ENCODE measurements around the gene DMC1. TPM values are rescaled to one million over a fixed set of nuclear protein-coding genes. Genes with fewer than 3 reads are reported as not detected.
"Not testable (repeated sequence)": the region's sequence is repeated elsewhere in the genome, so short reads cannot be mapped to it uniquely, and the experiment has no call there.

Gene DMC1
- total RNA-seq, 2 donors from 2014 or later = 4.2 to 6.8 TPM

GRCh38 chr22:38599466-38599865 is 29.5 kb upstream of the DMC1 start:
- no peak overlapping the region for H3K4me3 Mint-ChIP-seq
- 93 to 97% methylated on average over 8 to 10 of the region's 10 CpGs for WGBS, 2 experiments (ENCODE audit: insufficient coverage in 1 of 2, insufficient read length in 1 of 2)

GRCh38 chr22:38582923-38583322 is 12.9 kb upstream of the DMC1 start:
- not testable (repeated sequence) for H3K36me3 ChIP-seq (ENCODE audit: control insufficient read depth, insufficient read depth, low read length); H3K9me3 ChIP-seq (ENCODE audit: control insufficient read depth, low read length); H3K4me3 ChIP-seq (ENCODE audit: low read length); H3K27me3 Mint-ChIP-seq (ENCODE audit: insufficient read depth); DNase-seq; H3K27me3 ChIP-seq (ENCODE audit: control insufficient read depth, insufficient read depth, low read length, poor library complexity, severe bottlenecking); H3K4me1 ChIP-seq (ENCODE audit: control insufficient read depth, insufficient read depth, low read length); H3K4me3 Mint-ChIP-seq; H3K27ac ChIP-seq (ENCODE audit: low read depth, low read length); H3K9ac ChIP-seq (ENCODE audit: extremely low read depth, low read length, poor library complexity, severe bottlenecking); H3K9me3 Mint-ChIP-seq; H3K27ac Mint-ChIP-seq; H3K4me1 Mint-ChIP-seq
- peaks cover 16% of the 10 kb centered on the region for H3K36me3 Mint-ChIP-seq (ENCODE audit: low read depth)
- WGBS, 2 experiments (ENCODE audit: insufficient coverage in 1 of 2, insufficient read length in 1 of 2) = 67 to 70% methylated on average over 2 to 3 of the region's 3 CpGs

More at GRCh38 chr22:38599466-38599865, 29.5 kb upstream of the DMC1 start:
- H3K9ac ChIP-seq (ENCODE audit: extremely low read depth, low read length, poor library complexity, severe bottlenecking) = no peak overlapping the region
- Mint-ChIP-seq H3K36me3 (ENCODE audit: low read depth) (peaks cover 18% of the 10 kb centered on the region), H3K9me3 (no peaks in the 10 kb centered on the region), H3K27ac (no peak overlapping the region), H3K4me1 (peaks cover 11% of the 10 kb centered on the region), H3K27me3 (ENCODE audit: insufficient read depth) (no peaks in the 10 kb centered on the region)
- no peak for DNase-seq
- peaks cover 14% of the 10 kb centered on the region for H3K36me3 ChIP-seq (ENCODE audit: control insufficient read depth, insufficient read depth, low read length)
- H3K27me3 ChIP-seq (ENCODE audit: control insufficient read depth, insufficient read depth, low read length, poor library complexity, severe bottlenecking) = no peaks in the 10 kb centered on the region
- H3K4me1 ChIP-seq (ENCODE audit: control insufficient read depth, insufficient read depth, low read length) = peaks cover 2% of the 10 kb centered on the region
- H3K9me3 ChIP-seq (ENCODE audit: control insufficient read depth, low read length) = no peaks in the 10 kb centered on the region
- no peak overlapping the region for H3K4me3 ChIP-seq (ENCODE audit: low read length)
- TF ChIP-seq CTCF (conservative IDR thresholded peaks at IDR 0.05) = no peak
- H3K27ac ChIP-seq (ENCODE audit: low read depth, low read length) = no peak overlapping the region

GRCh38 chr22:38578505-38578904 is 8.5 kb upstream of the DMC1 start:
- H3K9me3 Mint-ChIP-seq = no peaks in the 10 kb centered on the region
- H3K4me1 Mint-ChIP-seq = peaks cover 4% of the 10 kb centered on the region
- 77 to 86% methylated on average over 4 to 5 of the region's 5 CpGs for WGBS, 2 experiments (ENCODE audit: insufficient coverage in 1 of 2, insufficient read length in 1 of 2)

More at GRCh38 chr22:38578505-38578904, 8.5 kb upstream of the DMC1 start:
- DNase-seq = no peak
- H3K4me3 Mint-ChIP-seq = no peak overlapping the region
- H3K36me3 ChIP-seq (ENCODE audit: control insufficient read depth, insufficient read depth, low read length) = no peaks in the 10 kb centered on the region
- TF ChIP-seq CTCF (conservative IDR thresholded peaks at IDR 0.05) = no peak
- no peak overlapping the region for H3K27ac Mint-ChIP-seq
- no peaks in the 10 kb centered on the region for H3K36me3 Mint-ChIP-seq (ENCODE audit: low read depth)
- H3K9ac ChIP-seq (ENCODE audit: extremely low read depth, low read length, poor library complexity, severe bottlenecking) = no peak overlapping the region
- no peaks in the 10 kb centered on the region for H3K9me3 ChIP-seq (ENCODE audit: control insufficient read depth, low read length)
- H3K27me3 Mint-ChIP-seq (ENCODE audit: insufficient read depth) = peaks cover 3% of the 10 kb centered on the region
- no peaks in the 10 kb centered on the region for H3K27me3 ChIP-seq (ENCODE audit: control insufficient read depth, insufficient read depth, low read length, poor library complexity, severe bottlenecking)
- no peak overlapping the region for H3K4me3 ChIP-seq (ENCODE audit: low read length)
- no peak overlapping the region for H3K27ac ChIP-seq (ENCODE audit: low read depth, low read length)
- no peaks in the 10 kb centered on the region for H3K4me1 ChIP-seq (ENCODE audit: control insufficient read depth, insufficient read depth, low read length)
